GM18499 (cell line): ENCODE results near the gene SLC9A8.
"Not testable (repeated sequence)": the region's sequence is repeated elsewhere in the genome, so short reads cannot be mapped to it uniquely, and the experiment has no call there.

Source experiments
- ATAC-seq: cut with Tn5 transposase; IDR thresholded peaks from one replicate; pipeline ENCODE4 v1.9.1; 2021; ENCODE audit warnings: moderate number of reproducible peaks; ENCODE audit not compliant: insufficient read depth, unreplicated experiment

Gene SLC9A8, protein sequence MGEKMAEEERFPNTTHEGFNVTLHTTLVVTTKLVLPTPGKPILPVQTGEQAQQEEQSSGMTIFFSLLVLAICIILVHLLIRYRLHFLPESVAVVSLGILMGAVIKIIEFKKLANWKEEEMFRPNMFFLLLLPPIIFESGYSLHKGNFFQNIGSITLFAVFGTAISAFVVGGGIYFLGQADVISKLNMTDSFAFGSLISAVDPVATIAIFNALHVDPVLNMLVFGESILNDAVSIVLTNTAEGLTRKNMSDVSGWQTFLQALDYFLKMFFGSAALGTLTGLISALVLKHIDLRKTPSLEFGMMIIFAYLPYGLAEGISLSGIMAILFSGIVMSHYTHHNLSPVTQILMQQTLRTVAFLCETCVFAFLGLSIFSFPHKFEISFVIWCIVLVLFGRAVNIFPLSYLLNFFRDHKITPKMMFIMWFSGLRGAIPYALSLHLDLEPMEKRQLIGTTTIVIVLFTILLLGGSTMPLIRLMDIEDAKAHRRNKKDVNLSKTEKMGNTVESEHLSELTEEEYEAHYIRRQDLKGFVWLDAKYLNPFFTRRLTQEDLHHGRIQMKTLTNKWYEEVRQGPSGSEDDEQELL

DNA sequence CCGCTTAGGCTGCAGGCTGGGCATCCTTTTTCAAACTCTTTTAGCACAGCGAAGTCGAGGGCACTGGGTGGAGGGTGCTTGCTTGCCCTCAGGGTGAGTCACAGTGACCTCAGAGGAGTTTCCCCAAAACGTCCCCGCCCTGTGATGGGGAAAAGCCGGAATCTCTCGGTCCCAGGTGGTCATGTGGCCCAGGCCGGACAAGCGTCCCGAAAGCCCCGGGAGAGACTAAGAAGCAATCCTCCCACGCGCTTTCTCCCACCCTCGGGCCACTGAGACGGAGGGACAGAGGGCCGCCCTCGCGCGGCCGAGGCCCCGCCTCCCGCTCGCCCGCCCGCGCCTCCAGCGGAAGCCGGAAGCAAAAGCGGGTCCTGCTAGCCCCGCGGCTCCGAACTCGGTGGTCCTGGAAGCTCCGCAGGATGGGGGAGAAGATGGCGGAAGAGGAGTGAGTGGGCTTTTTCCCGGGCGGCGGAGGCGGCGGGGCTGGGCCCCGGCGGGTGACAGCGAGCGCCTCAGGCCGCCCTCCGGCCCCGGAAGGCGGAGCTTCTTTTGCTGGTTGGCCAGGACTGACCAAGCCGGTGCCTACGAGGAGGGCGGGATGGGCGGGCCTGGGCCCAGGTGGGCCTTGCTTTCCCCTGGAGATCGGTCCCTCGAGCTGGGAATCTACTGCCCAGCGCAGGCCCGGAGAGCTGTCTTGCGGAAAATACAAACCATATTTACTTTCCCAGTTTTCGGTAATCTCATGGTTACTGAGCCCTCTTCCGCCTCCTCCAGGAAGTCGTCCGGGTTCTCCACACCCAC lies at the start of gene SLC9A8:
SLC9A8 (plus strand) TSS at position 322 of the 798 bp plus-strand sequence; CDS start at position 417, 95 bp downstream.
- no peak for ATAC-seq

DNA sequence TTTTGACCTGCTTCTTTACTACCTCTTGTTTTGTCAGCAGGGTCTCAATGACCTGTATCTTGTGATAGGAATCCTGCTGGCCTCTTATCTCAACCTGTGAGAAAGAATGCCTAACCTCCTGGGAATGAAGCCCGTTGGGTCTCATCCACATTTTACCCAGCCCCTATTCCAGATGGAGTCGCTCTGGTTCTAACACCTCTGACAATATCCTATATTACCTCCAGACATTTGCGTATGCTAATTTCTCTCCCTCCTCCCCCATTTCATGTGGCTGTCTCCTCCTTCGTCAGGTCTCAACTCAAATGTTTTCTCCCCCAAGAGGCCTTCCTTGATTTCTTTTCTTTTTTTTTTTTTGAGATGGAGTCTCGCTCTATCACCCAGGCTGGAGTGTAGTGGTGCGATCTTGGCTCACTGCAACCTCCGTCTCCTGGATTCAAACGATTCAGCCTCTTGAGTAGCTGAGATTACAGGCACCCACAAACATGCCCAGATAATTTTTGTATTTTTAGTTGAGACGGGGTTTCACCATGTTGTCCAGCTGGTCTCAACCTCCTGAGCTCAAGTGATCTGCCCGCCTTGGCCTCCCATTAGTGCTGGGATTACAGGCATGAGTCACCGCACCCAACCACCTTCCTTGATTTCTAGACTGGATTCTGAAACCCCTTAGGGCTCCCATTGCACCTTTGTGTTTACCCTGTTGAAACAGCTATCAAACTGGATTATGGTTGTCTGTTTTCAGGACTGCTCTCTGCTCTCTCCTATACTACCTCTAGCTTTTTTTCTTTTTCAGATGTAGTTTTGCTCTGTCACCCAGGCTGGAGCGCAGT lies 49.5 kb upstream of the SLC9A8 start:
- no peak for ATAC-seq

DNA sequence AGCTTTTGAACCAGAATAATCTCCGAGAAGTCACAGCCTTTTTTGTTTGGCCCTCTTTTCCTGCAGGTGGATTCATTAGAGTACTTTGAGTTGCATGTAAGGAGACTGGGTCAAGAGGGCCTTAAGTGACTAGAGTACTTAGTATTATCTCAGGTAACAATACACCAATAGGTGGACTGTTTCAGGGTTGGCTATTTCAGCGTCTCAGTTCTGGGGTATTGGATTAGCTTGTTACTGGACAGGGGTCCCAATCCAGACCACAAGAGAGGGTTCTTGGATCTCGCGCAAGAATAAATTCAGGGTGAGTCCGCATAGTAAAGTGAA lies 47.3 kb upstream of the SLC9A8 start:
- ATAC-seq, result no peak

DNA sequence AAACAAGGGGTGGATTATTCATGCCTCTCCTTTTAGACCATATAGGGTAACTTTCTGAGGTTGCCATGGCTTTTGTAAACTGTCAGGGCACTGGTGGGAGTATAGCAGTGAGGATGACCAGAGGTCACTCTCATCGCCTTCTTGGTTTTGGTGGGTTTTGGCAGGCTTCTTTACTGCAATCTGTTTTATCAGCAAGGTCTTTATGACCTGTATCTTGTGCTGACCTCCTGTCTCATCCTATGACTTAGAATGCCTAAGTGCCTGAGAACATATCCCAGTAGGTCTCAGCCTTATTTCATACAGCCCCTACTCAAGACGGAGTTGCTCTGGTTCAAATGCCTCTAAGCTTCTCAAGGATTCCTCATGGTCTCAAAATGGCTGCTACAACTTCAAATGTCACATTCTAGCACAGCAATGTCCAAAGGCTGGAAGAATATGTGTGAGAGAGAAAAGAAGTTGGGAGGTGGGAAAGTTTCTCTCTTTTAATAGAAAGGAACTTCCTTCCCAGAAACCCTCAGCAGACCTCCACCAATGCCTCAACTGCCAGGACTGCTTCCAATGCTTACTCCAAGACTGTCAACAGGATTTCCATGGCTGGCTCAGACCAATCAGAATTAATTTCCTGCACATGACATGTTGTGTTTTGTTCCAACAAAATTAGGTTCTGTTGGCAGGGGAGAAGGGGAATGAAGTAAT lies 46.6 kb upstream of the SLC9A8 start:
- ATAC-seq, result no peak

DNA sequence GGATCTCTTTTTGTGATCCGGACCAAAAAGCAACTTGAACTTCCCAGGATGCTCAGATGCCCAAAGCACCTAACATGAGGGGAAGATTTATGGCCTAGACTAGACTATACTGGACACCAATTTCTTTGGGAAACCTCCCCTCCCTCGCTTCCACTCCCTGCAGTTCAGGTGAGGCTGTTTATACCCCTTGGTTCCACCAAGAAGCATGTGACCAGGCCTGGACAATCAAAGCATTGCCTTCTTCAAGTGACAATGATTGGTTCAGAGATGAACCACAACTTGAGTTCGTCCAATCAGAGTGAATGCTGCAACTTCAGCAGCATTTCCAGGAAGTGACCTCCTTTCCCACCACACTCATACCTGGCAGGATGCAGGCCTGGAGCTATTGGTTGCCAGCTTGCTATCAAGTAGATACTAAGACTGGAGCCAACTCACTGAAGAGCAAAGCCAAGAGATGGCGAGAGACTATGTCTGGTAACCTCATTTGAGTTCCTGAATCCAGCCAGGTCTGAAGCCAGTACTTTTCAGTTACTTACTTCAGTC lies 45.6 kb upstream of the SLC9A8 start:
- ATAC-seq, result no peak

DNA sequence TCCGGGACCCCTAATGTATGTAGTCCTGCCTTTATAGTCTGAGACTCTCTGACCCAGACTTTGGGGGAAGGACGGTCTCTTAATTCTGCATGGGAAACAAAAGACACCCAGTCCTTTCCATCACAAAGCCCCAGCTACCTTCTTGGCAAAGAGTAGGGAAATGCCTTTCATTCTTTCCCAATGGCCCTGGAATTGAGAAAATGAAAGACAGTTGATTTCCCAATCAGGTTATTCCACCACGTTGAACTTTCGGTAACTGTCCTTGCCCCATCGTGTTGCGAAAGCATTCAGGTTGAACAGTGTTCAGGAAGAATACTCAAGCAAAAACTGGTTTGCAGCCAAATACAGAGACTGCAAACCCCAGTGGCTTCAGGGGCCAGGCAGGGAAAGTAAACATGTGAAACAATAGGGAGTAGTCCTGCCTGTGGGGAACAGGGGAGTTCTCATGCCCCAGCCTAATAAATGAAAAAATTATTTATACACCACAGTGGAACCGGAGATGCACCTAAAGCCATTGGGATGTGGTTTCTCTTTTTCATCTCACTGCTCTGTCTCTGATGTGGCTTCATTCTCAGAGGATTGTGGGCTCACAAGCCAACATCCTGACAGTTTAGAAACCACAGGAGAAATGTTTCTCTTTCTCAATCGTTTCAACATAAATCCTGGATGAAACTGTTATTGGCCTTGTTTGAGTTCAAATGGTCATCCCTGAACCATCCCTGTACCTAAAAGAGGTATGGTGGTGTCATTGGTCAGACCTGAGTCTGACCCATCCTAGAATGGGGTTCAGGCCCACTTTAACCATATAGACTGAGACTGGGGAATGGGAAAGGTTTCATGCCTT lies 44.2 kb upstream of the SLC9A8 start:
- ATAC-seq, result no peak

DNA sequence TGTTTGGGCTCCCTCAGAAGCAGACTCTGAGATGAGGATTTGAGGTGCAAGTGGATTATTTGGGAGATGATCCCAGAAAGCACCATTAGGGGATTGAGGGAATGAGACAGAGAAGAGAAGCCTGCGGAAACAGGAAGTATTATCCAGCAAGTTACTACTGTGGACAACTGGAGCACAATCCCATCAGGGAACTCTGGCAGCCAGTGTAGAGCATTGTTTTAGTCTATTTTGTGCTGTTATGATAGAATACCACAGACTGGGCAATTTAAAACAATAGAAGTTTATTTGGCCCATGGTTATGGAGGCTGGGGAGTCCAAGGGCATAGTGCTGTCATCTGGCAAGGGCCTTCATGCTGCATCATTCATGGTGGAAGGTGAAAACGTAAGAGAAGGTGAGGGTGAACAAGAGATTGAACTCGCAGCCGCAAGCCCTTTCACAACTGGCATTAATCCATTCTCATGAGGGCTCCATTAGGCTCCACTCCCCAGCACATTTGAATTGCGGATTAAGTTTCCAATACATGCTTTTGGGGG lies 43.5 kb upstream of the SLC9A8 start:
- no peak for ATAC-seq

DNA sequence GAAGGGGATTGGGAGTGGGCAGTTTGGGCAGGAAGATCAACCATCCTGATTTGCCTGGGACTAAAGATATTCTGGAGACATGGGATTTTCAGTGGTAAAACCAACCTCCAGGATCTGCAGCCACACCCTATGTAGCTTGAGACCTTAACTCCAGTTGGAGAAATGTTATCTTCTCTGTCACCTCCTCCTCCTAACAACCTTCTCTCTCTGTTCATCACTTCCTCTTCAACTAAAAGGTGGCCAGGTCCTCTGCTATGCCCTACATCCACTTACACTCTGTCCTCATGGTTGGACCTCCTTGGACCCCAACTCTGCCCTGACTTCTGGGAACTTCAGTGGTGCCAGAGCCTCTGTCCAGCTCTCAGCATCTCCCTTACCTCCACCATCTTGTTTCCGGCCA lies 42.0 kb upstream of the SLC9A8 start:
- ATAC-seq, result no peak

DNA sequence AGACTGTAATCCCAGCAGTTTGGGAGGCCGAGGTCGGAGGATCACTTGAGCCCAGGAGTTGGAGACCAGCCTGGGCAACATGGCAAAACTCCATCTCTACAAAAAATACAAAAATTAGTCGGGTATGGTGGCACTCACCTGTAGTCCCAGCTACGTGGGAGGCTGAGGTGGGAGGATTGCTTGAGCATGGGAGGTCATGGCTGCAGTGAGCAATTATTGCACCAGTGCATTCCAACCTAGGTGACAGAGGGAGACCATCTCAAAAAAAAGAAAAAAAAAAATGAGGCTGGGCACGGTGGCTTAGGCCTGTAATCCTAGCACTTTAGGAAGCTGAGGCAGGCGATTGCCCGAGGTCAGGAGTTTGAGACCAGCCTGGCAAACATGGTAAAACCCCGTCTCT lies 38.4 kb upstream of the SLC9A8 start:
- ATAC-seq, result not testable (repeated sequence)

DNA sequence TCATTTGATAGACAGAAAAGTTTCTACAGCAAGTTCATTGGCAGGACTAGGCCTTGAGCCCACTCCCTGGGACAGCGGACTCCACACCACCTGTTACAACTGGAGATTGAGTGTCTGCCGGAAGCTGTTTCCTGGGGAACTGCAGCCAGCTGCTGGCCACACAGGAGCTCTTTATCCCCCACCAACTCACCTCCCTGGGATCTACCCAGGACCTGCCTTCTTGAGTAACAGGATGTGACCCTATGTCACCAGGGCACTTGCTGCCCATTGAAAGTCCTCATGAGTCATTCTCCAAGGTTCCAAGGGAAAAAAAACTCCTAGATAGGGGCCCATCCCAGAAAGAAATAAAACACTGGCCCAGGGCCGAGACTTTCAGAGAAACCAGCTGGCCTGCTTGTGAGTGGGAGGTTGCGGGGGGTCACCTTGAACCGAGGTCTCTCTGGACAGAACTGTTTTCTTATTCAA lies 37.4 kb upstream of the SLC9A8 start:
- ATAC-seq, result no peak

DNA sequence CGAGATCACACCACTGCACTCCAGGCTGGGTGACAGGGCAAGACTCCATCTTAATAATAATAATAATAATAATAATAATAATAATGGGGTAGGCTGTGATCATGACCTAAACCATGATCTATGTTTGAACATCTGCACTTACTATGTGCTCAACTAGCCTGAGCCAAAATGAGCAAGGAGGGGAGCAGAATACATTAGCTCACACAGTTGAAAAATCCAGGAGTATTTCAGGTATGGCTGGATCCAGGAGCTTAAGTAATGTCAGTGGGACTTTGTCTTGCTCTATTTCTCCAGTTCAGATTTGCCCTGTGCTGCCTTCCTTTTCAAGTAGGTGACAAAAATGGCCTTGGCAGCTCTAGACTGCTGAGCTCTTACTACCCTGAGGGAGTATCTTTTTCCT lies 32.7 kb upstream of the SLC9A8 start:
- no peak for ATAC-seq

DNA sequence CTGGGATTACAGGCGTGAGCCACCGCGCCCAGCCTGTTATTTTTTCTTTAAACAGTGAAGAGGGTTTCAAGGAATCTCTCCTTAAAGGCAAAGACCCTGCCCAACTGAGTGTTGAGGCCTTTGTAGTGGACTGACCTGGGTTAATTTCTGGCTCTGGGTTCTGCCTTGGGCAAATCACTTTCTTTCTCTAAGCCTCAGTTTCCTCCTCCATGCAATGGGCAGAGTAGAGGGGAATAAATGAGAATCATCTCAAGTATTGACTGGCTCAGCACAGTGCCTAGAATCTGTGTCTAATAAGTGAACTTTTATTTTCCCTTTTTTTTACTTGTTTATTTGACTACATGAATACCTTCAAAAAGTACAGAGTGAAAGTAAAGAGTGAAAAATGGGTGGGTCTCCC lies 31.0 kb upstream of the SLC9A8 start:
- ATAC-seq, result no peak

DNA sequence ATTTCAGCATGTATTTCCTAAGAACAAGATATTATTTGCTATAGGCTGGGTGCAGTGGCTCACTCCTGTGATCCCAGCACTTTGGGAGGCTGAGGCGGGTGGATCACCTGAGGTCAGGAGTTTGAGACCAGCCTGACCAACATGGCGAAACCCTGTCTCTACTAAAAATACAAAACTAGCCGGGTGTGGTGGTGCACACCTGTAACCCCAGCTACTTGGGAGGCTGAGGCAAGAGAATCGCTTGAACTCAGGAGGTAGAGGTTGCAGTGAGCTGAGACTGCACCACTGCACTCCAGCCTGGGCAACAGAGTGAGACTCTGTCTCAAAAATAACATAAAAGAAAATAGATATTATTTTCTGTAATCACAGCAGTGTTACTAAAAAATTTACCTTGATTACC lies 30.2 kb upstream of the SLC9A8 start:
- not testable (repeated sequence) for ATAC-seq

DNA sequence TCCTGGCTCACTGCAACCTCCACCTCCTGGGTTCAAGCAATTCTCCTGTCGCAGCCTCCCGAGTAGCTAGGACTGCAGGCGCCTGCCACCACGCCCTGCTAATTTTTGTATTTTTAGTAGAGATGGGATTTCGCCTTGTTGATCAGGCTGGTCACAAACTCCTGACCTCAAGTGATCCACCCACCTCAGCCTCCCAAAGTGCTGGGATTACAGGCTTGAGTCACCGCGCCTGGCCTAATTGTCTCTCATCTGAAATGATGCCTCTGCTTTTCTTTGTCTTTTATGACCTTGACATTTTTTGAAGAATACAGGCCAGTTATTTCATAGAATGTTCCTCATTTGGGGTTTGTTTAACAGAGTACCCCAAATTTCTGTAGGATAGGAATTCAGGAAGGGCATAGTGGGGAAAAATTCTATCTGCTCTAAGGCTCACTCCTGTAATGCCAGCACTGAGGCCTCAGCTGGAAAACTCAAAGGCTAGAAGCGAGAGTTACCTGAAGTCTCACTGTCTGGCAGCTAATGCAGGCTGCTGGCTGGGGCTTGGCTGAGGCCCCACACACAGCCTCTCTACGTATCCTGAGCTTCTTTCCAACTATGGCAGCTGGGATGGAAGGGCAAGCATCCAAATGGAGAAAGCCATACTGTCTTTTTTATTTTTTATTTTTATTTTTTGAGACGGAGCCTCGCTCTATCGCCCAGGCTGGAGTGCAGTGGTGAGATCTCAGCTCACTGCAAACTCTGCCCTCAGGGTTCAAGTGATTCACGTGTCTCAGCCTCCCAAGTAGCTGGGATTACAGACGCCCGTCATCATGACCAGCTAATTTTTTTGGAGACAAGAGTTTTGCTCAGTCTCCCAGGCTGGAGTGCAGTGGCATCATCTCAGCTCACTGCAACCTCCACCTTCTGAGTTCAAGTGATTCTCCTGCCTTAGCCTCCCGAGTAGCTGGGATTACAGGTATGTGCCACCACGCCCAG lies 29.3 kb upstream of the SLC9A8 start:
- ATAC-seq, result not testable (repeated sequence)

DNA sequence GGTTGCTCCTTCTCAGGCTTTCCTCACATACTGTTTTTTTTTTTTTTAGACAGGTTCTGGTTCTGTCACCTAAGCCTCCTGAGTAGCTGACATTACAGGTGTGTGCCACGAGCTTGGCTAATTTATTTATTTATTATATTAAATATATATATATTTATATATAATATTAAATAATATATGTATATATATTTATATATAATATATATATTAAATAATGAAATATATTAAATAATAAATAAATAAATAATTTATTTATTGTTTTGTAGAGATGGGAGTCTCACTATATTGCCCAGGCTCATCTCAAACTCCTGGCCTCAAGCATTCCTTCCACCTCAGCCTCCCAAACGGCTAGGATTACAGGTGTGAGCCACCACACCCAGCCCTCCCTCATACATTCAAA lies 28.3 kb upstream of the SLC9A8 start:
- ATAC-seq, result no peak

DNA sequence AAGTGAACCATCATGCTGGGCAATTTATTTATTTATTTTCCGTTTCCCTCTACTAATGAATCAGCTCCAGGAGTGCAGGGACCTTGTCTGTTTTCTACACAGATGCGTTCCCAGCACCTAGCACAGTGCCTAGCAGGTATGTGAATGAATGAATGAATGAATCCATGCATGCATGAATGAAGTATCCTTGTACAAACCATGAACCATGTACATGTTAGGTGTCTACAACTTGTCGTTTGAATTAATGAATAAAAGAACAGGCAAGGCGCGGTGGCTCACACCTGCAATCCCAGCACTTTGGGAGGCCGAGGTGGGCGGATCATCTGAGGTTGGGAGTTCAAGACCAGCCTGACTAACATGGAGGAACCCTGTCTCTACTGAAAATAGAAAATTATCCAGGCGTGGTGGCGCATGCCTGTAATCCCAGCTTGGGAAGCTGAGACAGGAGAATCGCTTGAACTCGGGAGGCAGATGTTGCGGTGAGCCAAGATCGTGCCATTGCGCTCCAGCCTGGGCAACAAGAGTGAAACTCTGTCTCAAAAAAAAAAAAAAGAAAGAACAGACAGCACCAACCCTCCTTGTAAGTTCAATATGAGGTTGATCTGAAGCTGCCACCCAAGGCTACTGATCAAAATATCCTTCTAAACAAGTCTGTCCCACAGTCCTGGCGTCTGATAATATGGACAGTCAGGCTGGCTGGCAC lies 27.3 kb upstream of the SLC9A8 start:
- ATAC-seq, result no peak

DNA sequence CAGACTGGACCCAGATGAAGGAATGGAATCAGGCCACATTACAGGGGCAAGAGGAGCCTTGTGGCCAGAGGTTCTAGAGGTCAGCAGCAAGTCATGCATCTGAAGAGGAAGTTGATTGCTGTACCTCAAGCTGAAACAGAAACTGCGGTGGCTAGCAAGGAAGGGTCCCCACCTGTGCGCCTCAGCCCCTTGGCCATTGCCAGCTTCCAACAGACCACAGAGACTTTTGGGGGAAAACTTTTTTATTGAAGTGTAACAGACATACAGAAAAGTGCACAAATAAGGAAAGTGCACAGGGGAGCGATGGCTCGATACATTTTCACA lies 26.8 kb upstream of the SLC9A8 start:
- ATAC-seq, result peak; percentile 76
